GM12865 (cell line): ENCODE results near the gene TSPAN17.

Source experiments
- DNase-seq: peaks from one replicate; pipeline ENCODE4 v3.0.0; 2010; ENCODE audit warnings: low read depth
- H3K4me3 ChIP-seq: 2 replicates; pipeline ENCODE4 v1.5.1; 2011; ENCODE audit warnings: mild to moderate bottlenecking, low read depth, low read length, control low read depth
- TF ChIP-seq, protein P1 (sequence below): IDR thresholded peaks from 2 replicates; pipeline ENCODE4 v1.5.1; 2011; ENCODE audit warnings: low read length, control low read depth, low read depth, inconsistent platforms; ENCODE audit not compliant: insufficient read depth; ENCODE audit errors: missing control alignments

Gene TSPAN17

DNA sequence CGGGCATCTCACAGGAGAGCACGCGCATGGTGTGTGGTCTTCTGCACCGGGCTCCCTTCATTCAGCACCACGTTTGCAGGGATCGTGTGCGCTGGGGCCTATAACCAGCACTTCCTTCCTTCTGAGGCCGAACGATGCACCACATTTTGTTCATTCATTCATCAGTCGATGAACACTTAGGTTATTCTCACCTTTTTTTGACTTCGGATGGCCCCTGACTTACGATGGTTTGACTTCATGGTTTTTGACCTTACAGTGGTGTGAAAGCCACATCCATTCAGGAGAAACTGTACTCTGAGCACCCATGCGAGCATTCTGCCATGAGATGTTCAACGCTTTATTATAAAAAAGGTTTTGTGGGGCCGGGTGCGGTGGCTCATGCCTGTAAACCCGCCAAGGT is 27.5 kb downstream of the TSPAN17 start:
- no peak for DNase-seq
- TF ChIP-seq, protein P1, sequence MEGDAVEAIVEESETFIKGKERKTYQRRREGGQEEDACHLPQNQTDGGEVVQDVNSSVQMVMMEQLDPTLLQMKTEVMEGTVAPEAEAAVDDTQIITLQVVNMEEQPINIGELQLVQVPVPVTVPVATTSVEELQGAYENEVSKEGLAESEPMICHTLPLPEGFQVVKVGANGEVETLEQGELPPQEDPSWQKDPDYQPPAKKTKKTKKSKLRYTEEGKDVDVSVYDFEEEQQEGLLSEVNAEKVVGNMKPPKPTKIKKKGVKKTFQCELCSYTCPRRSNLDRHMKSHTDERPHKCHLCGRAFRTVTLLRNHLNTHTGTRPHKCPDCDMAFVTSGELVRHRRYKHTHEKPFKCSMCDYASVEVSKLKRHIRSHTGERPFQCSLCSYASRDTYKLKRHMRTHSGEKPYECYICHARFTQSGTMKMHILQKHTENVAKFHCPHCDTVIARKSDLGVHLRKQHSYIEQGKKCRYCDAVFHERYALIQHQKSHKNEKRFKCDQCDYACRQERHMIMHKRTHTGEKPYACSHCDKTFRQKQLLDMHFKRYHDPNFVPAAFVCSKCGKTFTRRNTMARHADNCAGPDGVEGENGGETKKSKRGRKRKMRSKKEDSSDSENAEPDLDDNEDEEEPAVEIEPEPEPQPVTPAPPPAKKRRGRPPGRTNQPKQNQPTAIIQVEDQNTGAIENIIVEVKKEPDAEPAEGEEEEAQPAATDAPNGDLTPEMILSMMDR: no peak
- no peak overlapping the region for H3K4me3 ChIP-seq

- no peak for DNase-seq
- no peak overlapping the region for H3K4me3 ChIP-seq
- TF ChIP-seq, protein P1: no peak
Measured at GRCh38 chr5:176675676-176676360, 28.5 kb downstream of the TSPAN17 start.

GRCh38 chr5:176676361-176676824 is 29.1 kb downstream of the TSPAN17 start:
- TF ChIP-seq, protein P1: no peak
- H3K4me3 ChIP-seq: no peak overlapping the region
- peak; percentile 84 for DNase-seq

DNA sequence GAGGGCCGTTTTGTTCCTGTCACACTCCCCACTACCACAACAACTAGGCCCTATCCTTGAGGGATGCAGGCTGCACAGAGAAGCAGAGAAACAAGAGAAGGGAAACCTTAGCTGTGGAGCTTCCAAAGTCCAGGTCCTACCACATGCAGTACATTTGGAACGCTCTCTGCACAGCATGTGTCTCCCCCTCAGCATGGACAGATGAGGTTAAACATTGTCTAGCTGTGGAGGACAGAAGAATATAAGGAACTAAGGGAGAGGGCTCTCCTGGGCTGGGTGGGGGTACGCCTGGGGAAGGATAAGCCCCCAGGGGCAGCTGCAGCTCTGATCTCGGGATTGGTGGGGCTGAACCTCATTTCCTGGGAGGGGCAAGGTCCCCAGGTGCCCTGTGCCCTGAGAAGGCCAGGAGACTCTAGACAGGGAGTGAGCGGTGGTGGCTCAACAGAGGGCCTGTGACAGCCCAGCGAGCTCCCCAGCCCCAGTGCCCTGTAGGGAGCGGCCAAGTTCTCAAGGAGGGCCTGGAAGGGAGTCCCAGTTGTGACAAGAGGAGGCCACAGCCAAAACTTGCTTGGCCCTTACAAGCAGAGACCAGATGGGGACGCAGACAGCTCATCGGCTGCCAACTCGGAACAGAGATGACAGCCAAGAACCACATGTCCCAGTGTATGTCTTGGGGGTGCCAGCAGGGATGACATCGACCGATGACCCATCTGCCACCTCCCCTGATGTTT is 30.1 kb downstream of the TSPAN17 start:
- H3K4me3 ChIP-seq: no peak overlapping the region
- TF ChIP-seq, protein P1: no peak
- DNase-seq: no peak

DNA sequence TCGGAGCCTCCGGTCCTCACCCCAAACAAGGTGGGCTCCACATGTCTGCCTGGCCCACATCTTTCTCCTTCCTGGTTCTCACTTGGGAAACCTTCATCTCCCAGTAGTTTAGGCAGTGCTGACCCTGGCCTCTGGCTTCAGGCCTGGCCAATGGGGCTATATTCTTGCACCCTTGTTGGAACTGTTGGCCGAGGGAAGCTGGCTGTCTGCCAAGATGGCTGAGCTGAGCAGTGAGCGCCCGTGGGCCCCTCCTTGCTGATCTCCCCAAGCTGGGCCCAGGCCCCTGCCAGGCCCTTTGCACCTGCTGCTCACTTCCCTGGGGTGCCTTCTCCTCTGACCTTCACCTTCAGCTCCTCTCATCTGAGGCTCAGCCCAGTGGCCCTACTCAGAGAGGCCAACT is 31.3 kb downstream of the TSPAN17 start:
- H3K4me3 ChIP-seq: no peak overlapping the region
- no peak for DNase-seq
- TF ChIP-seq, protein P1: no peak

DNA sequence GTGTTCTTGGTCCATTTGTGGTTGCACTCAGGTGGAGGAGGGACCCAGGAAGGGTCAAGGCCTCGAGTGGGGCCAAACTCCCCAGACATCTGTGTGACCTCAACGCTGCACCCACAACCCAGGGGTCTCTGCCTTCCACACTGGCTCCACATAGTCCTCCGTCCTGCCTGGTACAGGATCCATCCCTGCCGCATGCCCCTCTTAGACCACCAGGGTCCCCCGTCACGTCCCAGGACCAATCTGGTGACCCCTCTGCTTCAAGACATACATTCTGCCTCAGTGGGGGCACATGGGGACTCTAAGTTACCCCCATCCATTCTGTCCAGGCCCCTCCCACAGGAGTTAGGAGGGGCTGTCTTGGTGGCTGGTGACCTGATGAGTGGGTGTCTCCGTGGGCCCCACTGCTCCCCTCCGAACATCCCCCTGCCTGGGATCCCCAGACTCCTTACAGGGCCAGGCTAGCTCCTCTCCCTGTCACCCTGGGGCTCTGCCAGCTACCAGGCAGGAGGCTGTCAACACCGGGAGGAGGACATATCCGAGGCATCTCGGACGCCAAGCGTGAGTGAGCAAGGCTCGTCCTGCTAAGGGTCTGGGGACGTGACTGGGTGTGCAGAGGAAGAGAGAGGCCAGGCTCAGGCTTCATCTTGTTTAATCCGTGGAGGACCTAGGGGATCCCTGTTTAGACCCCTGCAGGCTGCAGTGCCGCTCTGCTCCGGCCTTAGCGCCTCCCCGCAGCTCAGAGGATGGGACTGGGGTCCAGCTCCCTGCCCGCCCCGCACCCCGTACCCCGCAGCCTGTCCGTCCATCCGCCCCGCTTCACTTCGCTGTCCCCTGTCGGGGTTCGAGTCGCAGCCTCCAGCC is 32.3 kb downstream of the TSPAN17 start:
- no peak for DNase-seq
- H3K4me3 ChIP-seq: no peak overlapping the region
- TF ChIP-seq, protein P1: no peak
